Colonic mucosa (tissue), 4 donors: ENCODE measurements around the gene MT1F. TPM values are rescaled to one million over a fixed set of nuclear protein-coding genes. Genes with fewer than 3 reads are reported as not detected.
A peak's percentile ranks its signal among the peaks of the same experiment; 100 is the strongest.

Experiments
- DNase-seq: peaks from one replicate; pipeline ENCODE4 v3.0.0-alpha.2; 2020
- H3K27ac ChIP-seq: fragments of 200-600 bp; one replicate; pipeline ENCODE4 v1.8.0; 2021
- H3K27me3 ChIP-seq: fragments of 200-600 bp; one replicate; pipeline ENCODE4 v1.8.0; 2021
- H3K36me3 ChIP-seq: fragments of 200-600 bp; one replicate; pipeline ENCODE4 v1.8.0; 2021
- H3K4me1 ChIP-seq: fragments of 200-600 bp; one replicate; pipeline ENCODE4 v1.8.0; 2021; ENCODE audit warnings: mild to moderate bottlenecking
- H3K4me3 ChIP-seq: fragments of 200-600 bp; one replicate; pipeline ENCODE4 v1.8.0; 2021
- H3K9ac ChIP-seq, 2 donors: one replicate each; pipeline ENCODE4 v1.7.0; 2013; ENCODE audit warnings: control low read depth in 2 of 2, low read depth in 2 of 2, low read length in 2 of 2
- H3K9me3 ChIP-seq: fragments of 200-600 bp; one replicate; pipeline ENCODE4 v1.8.0; 2021
- intact Hi-C: fragments of 100-400 bp; cut with DNase I; formaldehyde crosslinking; loops from one replicate; pipeline ENCODE4 v1.14.1; 2022
- total RNA-seq, 2 donors: library from RNA; stranded (reverse); fragmentation: NEBNext Ultra II Directional in 1 of 2; extraction: Animal tissue kit (Norgen Biotek cat#: 25700) in 1 of 2; gene quantifications; one replicate each; pipeline ENCODE4 v1.2.1, GENCODE V29; 2021
- TF ChIP-seq, protein P1 (sequence below): fragments of 200-600 bp; IDR thresholded peaks from one replicate; pipeline ENCODE4 v1.8.0; 2022; ENCODE audit warnings: antibody characterized with exemption, mild to moderate bottlenecking
- donor health status: healthy.
- donor health status: DM: no; HTN: no; CAD: no.
- donor health status: DM: no; HTN: no; CAD: no.

The MT1F gene
- total RNA-seq, 2 donors from 2014 or later = 35.5 to 40.0 TPM

DNA sequence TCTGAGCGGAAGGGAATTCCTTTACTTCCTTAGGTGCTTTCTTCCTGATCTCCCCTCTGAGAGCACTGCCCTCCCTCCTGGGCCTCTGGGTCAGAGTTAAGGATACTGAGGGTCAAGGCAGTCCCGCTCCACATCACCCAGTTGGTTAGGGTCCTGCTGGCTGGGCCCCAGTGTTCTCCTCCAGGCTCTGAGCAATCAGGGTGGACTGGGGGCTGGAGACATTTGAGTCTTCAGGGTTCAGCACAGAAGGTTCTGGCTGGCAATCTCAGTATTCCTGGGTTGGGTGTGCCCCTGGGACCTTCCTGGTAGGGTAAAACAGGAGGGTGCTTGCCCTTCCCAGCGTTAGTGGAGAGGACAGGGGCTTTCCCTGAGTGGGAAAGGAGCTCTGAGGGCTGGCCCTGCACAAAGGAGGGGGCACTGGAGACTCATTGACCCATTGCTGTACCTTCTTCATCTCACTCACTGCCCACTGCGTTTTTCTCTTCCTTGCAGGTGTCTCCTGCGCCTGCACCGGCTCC is 24.9 kb upstream of the MT1F start:
- no peaks in the 10 kb centered on the region for H3K36me3 ChIP-seq
- H3K9me3 ChIP-seq = no peaks in the 10 kb centered on the region
- peak overlapping the region; percentile 50 for H3K4me3 ChIP-seq
- peak overlapping the region; percentile 63 to 91 for H3K9ac ChIP-seq
- no peaks in the 10 kb centered on the region for H3K4me1 ChIP-seq
- peaks cover 12% of the 10 kb centered on the region for H3K27me3 ChIP-seq
- H3K27ac ChIP-seq = peak overlapping the region; percentile 9
- no peak for DNase-seq
- TF ChIP-seq, protein P1, sequence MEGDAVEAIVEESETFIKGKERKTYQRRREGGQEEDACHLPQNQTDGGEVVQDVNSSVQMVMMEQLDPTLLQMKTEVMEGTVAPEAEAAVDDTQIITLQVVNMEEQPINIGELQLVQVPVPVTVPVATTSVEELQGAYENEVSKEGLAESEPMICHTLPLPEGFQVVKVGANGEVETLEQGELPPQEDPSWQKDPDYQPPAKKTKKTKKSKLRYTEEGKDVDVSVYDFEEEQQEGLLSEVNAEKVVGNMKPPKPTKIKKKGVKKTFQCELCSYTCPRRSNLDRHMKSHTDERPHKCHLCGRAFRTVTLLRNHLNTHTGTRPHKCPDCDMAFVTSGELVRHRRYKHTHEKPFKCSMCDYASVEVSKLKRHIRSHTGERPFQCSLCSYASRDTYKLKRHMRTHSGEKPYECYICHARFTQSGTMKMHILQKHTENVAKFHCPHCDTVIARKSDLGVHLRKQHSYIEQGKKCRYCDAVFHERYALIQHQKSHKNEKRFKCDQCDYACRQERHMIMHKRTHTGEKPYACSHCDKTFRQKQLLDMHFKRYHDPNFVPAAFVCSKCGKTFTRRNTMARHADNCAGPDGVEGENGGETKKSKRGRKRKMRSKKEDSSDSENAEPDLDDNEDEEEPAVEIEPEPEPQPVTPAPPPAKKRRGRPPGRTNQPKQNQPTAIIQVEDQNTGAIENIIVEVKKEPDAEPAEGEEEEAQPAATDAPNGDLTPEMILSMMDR = no peak
- intact Hi-C loops = no loop called here

DNA sequence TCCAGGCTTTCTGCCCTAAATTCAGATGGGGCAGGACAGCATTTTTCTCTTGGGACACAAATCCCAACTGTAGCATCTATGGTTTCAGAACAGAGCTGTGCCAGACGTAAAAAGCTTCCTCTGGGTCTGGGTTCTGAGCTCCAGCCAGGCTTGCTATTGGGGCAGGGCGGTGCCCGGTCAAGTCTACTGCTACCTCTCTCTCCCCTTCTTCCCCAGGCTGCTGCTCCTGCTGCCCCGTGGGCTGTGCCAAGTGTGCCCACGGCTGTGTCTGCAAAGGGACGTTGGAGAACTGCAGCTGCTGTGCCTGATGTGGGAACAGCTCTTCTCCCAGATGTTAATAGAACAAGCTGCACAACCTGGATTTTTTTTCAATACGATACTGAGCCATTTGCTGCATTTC is 24.2 kb upstream of the MT1F start:
- no peak for DNase-seq
- Histone ChIP-seq H3K27ac (no peak overlapping the region), H3K9ac (peak overlapping the region in 1 of 2 donors; percentile 46), H3K27me3 (peaks cover 12% of the 10 kb centered on the region), H3K36me3 (no peaks in the 10 kb centered on the region), H3K4me1 (no peaks in the 10 kb centered on the region), H3K4me3 (no peak overlapping the region), H3K9me3 (no peaks in the 10 kb centered on the region)
- TF ChIP-seq, protein P1 = no peak
- intact Hi-C loops = no loop called here

DNA sequence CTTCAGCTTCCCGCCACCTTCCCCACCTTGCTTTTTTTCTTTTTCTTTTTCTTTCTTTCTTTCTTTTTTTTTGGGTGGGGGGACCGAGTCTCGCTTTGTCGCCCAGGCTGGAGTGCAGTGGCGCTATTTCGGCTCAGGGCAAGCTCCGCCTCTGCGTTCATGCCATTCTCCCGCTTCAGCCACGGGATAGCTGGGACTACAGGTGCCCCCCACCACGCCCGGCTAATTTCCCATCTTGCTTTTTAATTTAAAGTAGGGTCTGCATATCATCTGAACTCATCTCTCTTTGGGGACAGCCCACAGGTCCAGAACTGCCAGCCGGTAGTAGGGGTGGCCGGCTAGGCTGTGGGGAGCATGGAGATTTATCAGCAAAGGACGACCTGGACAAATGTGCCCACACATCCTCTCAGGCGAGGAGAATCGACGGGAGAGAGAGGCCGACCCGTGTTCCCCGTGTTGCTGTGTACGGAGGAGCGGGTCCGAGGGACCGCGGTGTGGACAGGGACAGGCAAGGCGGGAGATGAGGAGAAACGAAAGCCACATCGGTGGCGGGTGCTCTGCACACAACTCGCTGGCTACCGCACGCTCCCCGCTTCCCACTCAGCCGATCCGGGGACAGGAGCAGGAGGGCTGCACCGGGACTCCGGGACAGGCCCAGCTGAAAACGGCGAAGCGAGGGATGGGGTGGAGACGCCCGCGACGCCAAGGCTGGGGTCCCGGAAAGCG is 22.9 kb upstream of the MT1F start:
- intact Hi-C loops = no loop called here
- DNase-seq = no peak
- Histone ChIP-seq H3K9me3 (no peaks in the 10 kb centered on the region), H3K36me3 (no peaks in the 10 kb centered on the region), H3K4me3 (no peak overlapping the region), H3K27me3 (peaks cover 12% of the 10 kb centered on the region), H3K27ac (no peak overlapping the region), H3K9ac (no peak overlapping the region), H3K4me1 (no peaks in the 10 kb centered on the region)
- TF ChIP-seq, protein P1 = no peak

DNA sequence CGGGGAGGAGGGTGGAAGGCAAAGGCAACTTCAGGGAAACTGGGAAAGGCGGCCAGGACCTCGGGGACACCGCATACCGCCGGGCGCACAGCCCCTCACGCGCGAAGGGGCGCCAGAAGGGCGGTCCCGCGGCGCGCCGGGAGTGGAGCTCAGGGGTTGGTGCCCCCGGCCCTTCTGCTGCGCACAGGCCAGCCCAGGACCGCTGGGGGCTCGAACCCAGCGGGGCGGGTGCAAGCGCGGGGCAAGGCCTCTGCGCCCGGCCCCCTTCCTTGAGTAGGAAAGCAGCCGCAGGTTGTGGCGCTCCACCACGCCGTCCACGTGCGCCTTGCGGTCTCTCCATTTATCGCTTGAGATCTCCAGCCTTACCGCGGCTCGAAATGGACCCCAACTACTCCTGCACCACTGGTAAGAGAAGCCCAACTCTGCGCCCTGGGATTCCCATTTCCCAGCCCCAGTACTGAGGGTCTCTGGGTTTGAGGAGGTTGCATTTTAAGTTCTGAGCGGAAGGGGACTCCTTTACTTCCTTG is 22.3 kb upstream of the MT1F start:
- intact Hi-C loops = no loop called here
- Histone ChIP-seq H3K9me3 (no peaks in the 10 kb centered on the region), H3K9ac (no peak overlapping the region), H3K27me3 (peaks cover 12% of the 10 kb centered on the region), H3K4me1 (no peaks in the 10 kb centered on the region), H3K4me3 (no peak overlapping the region), H3K27ac (no peak overlapping the region), H3K36me3 (no peaks in the 10 kb centered on the region)
- no peak for DNase-seq
- TF ChIP-seq, protein P1 = no peak

DNA sequence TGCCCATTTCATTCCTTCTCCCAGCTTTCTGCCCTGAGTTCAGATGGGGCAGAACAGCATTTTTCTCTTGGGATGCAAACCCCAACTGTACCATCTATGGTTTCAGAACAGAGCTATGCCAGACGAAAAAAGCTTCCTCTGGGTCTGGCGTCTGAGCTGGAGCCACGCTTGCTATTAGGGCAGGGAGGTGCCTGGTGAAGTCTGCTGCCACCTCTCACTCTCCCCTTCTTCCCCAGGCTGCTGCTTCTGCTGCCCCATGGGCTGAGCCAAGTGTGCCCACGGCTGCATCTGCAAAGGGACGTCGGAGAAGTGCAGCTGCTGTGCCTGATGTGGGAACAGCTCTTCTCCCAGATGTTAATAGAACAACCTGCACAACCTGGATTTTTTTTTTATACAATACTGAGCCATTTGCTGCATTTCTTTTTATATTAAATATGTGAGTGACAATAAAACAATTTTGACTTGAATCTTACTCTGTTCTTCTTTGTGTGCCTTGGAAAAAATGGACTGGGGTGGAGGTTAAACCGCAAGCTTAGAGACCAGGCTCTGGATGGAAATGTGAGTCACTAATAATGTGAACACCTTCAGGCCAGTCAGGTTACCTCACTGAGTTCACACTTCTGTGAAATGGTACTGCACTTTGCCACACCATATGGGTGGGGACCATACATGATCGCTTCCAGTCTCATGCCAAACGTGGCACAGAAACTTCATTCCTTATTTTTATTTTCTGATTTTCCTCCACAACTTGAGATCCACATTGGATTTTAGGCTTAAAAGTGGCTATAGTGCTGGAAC is 20.9 kb upstream of the MT1F start:
- intact Hi-C loops = no loop called here

More for the DNA sequence above, 20.9 kb upstream of the MT1F start:
- DNase-seq = no peak
- H3K9ac ChIP-seq = no peak overlapping the region
- TF ChIP-seq, protein P1 = no peak
- no peaks in the 10 kb centered on the region for H3K9me3 ChIP-seq
- H3K27me3 ChIP-seq = peaks cover 12% of the 10 kb centered on the region
- no peaks in the 10 kb centered on the region for H3K36me3 ChIP-seq
- no peak overlapping the region for H3K27ac ChIP-seq
- H3K4me1 ChIP-seq = no peaks in the 10 kb centered on the region
- H3K4me3 ChIP-seq = no peak overlapping the region
